ENCODE measurements around the gene PMS2.
"Not testable (repeated sequence)": the region's sequence is repeated elsewhere in the genome, so short reads cannot be mapped to it uniquely, and the experiment has no call there.

DNA sequence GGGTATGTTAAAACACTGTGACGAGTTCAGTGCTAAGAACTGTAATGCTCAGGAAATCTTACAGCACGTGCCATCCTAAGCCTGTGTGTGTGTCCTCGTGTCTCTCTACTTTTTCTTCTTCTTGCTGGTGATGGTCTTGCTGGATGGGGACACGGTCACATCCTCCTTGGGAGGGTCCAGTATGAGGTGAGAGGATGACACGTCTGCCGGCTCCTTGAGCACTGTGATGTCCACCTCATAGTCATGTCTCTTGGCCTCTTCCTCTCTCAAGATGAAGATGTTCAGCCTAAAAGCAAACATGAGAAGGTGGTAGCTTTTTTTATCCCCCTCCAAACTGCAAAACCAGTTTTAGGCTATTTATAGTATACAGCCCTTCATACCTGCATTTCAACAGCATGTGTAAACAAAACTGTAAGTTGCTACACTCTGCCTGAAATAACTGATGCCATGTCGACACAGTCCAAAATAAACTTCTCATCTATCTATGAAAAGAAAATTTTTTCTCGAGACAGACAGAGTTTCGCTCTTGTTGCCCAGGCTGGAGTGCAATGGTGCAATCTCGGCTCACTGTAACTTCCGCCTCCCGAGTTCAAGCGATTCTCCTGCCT is 82.5 kb downstream of the PMS2 start:
- not testable (repeated sequence) for TF ChIP-seq EZH2 (optimal IDR thresholded peaks at IDR 0.05; ENCODE audit: low read depth, low read length); CTCF (IDR thresholded peaks at IDR 0.05; ENCODE audit: low read length); EZH2phosphoT487 (IDR thresholded peaks at IDR 0.05; ENCODE audit: low read length)

All from MM.1S (cell line).